GM12872 (cell line): Measurements from ENCODE around the gene IDI2.

Experiments used
- TF ChIP-seq, protein P1 (sequence below): IDR thresholded peaks from 3 replicates; pipeline ENCODE4 v1.5.1; 2011; ENCODE audit warnings: low read depth, mild to moderate bottlenecking, low read length, moderate library complexity; ENCODE audit not compliant: insufficient read depth

Gene IDI2

GRCh38 chr10:1050145-1050544 lies 24.5 kb upstream of the IDI2 start:
- TF ChIP-seq, protein P1, sequence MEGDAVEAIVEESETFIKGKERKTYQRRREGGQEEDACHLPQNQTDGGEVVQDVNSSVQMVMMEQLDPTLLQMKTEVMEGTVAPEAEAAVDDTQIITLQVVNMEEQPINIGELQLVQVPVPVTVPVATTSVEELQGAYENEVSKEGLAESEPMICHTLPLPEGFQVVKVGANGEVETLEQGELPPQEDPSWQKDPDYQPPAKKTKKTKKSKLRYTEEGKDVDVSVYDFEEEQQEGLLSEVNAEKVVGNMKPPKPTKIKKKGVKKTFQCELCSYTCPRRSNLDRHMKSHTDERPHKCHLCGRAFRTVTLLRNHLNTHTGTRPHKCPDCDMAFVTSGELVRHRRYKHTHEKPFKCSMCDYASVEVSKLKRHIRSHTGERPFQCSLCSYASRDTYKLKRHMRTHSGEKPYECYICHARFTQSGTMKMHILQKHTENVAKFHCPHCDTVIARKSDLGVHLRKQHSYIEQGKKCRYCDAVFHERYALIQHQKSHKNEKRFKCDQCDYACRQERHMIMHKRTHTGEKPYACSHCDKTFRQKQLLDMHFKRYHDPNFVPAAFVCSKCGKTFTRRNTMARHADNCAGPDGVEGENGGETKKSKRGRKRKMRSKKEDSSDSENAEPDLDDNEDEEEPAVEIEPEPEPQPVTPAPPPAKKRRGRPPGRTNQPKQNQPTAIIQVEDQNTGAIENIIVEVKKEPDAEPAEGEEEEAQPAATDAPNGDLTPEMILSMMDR, result no peak

GRCh38 chr10:1049425-1049958 lies 23.8 kb upstream of the IDI2 start:
- TF ChIP-seq, protein P1, result no peak

DNA sequence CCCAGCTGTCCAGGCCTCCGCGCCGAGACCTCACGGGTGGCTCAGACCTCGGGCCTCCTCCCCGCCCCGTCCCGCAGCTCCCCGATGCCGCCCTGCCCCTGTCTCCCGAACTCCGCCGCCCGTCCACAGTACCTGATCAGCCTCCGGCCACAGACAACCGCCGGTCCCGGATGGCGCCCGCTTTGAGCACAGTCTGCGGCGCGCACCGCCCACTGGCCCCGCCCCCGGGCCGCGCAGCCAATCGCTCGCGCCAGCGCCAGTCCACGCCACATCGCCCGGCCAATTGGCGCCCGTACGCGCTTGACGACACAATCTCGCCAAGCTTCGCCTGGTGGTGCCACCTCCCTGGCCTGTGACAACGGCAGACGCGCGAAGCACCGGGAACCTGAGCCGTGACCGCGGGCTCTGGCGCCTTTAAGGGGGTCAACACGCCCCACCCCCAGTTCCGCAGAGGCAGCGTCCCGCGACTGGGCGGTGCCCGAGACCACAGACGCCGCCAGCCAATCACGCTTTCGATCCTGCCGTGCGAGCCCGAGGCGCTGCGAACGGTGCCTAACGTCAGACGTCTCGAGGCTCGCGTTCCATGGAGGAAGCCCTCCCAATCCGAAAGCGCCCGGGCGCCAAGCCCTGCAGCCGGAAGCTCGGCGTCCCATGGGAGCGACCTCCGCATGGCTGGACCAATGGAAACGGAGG lies 23.2 kb upstream of the IDI2 start, which contains the start of gene IDI1:
IDI1 (minus strand) TSS at position 388 of the 693 bp plus-strand sequence; CDS start at position 272, 116 bp downstream.
- TF ChIP-seq, protein P1, result no peak

GRCh38 chr10:1048349-1048731 lies 22.7 kb upstream of the IDI2 start:
- TF ChIP-seq, protein P1, result no peak

- TF ChIP-seq, protein P1, result no peak
Observed at GRCh38 chr10:1047937-1048336, 22.3 kb upstream of the IDI2 start.

DNA sequence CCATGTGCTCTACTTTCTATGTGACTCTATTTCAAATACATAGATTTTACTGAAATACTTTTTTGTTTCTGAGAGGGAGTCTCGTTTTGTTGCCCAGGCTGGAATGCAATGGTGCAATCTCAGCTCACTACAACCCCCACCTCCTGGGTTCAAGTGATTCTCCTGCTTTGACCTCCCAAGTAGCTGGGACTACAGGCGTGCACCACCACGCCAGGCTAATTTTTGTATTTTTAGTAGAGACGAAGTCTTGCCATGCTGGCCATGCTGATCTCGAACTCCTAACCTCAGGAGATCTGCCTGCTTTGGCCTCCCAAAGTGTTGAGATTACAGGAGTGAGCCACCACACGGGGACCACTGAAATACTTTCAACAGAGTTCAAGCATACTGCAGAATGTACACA lies 19.8 kb upstream of the IDI2 start:
- TF ChIP-seq, protein P1, result no peak

GRCh38 chr10:1044964-1045363 lies 19.3 kb upstream of the IDI2 start:
- TF ChIP-seq, protein P1, result no peak
